ENCODE measurements around the gene DDX20. TPM values are rescaled to one million over a fixed set of nuclear protein-coding genes. Genes with fewer than 3 reads are reported as not detected.

The DDX20 gene
- total RNA-seq, 2 donors from 2014 or later = 15.9 to 33.9 TPM

GRCh38 chr1:111804776-111805175 lies 49.1 kb downstream of the DDX20 start:
- Histone ChIP-seq H3K4me3 (no peak overlapping the region), H3K27ac (no peak overlapping the region), H3K36me3 (no peaks in the 10 kb centered on the region), H3K27me3 (replicated peaks; ENCODE audit: insufficient read depth) (no peaks in the 10 kb centered on the region), H3K4me1 (replicated peaks) (no peaks in the 10 kb centered on the region), H3K9me3 (no peaks in the 10 kb centered on the region)
- intact Hi-C loops (cut with DNase I) = no loop called here
- WGBS = 80% methylated on average over 11 of the region's 11 CpGs
- TF ChIP-seq POLR2A (IDR thresholded peaks at IDR 0.05) = no peak
- no peak for TF ChIP-seq POLR2AphosphoS5 (IDR thresholded peaks at IDR 0.05)
- TF ChIP-seq, protein P1, sequence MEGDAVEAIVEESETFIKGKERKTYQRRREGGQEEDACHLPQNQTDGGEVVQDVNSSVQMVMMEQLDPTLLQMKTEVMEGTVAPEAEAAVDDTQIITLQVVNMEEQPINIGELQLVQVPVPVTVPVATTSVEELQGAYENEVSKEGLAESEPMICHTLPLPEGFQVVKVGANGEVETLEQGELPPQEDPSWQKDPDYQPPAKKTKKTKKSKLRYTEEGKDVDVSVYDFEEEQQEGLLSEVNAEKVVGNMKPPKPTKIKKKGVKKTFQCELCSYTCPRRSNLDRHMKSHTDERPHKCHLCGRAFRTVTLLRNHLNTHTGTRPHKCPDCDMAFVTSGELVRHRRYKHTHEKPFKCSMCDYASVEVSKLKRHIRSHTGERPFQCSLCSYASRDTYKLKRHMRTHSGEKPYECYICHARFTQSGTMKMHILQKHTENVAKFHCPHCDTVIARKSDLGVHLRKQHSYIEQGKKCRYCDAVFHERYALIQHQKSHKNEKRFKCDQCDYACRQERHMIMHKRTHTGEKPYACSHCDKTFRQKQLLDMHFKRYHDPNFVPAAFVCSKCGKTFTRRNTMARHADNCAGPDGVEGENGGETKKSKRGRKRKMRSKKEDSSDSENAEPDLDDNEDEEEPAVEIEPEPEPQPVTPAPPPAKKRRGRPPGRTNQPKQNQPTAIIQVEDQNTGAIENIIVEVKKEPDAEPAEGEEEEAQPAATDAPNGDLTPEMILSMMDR (IDR thresholded peaks at IDR 0.05) = no peak
- DNase-seq (ENCODE audit: low spot score) = no peak

DNA sequence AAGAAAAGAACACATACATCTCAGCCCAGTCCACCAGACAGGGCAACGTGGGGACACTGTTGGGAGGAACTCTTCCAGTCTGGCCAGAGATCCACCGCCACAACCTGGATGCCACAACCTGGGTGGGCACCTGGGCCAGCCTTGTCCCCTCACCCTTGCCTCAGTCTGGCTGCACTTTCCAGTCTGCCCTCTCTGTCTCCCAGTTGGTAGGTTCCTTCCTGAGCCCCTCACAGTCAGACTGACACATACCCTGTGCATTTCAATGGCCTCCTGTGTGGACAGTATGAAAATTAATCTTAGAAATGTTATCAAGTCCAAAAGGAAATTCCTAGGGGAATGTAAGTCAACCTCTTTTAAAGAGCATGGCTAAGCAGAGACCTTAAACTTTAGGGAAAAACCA lies 49.5 kb downstream of the DDX20 start:
- no peaks in the 10 kb centered on the region for H3K9me3 ChIP-seq
- H3K4me3 ChIP-seq = no peak overlapping the region
- TF ChIP-seq, protein P1 (IDR thresholded peaks at IDR 0.05) = no peak
- TF ChIP-seq POLR2A (IDR thresholded peaks at IDR 0.05) (no peak), POLR2AphosphoS5 (IDR thresholded peaks at IDR 0.05) (no peak)
- no peak overlapping the region for H3K27ac ChIP-seq
- 82% methylated on average over 2 of the region's 2 CpGs for WGBS
- no peaks in the 10 kb centered on the region for H3K36me3 ChIP-seq
- no peaks in the 10 kb centered on the region for H3K27me3 ChIP-seq (replicated peaks; ENCODE audit: insufficient read depth)
- intact Hi-C loops (cut with DNase I) = no loop called here
- no peak for DNase-seq (ENCODE audit: low spot score)
- no peaks in the 10 kb centered on the region for H3K4me1 ChIP-seq (replicated peaks)

GRCh38 chr1:111811891-111812290 lies 56.2 kb downstream of the DDX20 start:
- intact Hi-C loops (cut with DNase I) = no loop called here
- no peak for DNase-seq (ENCODE audit: low spot score)
- H3K27ac ChIP-seq = no peak overlapping the region
- H3K36me3 ChIP-seq = no peaks in the 10 kb centered on the region
- H3K4me3 ChIP-seq = no peak overlapping the region
- no peaks in the 10 kb centered on the region for H3K27me3 ChIP-seq (replicated peaks; ENCODE audit: insufficient read depth)
- no peaks in the 10 kb centered on the region for H3K4me1 ChIP-seq (replicated peaks)
- WGBS = 88% methylated on average over 10 of the region's 10 CpGs
- H3K9me3 ChIP-seq = no peaks in the 10 kb centered on the region
- no peak for TF ChIP-seq POLR2A (IDR thresholded peaks at IDR 0.05)
- TF ChIP-seq POLR2AphosphoS5 (IDR thresholded peaks at IDR 0.05) = no peak
- TF ChIP-seq, protein P1 (IDR thresholded peaks at IDR 0.05) = no peak

DNA sequence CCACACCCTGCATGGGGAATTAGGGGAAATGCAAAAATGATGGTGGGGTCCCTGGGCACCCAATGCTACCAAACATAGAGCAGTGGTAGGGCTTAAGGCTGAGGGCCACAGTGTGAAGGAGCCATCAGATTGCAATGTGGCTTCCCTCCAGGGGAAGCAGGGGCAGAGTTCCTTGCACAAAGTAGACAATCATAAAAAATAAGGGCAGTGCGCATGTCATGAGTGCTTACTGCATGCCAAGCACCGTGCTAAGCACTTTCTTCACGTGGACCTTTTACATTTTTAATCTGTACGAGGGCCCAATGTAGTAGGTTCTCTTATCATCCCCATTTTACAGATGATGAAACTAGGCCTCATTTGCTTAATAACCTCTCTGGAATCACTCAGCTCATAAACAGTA lies 56.6 kb downstream of the DDX20 start:
- no peaks in the 10 kb centered on the region for H3K36me3 ChIP-seq
- intact Hi-C loops (cut with DNase I) = no loop called here
- TF ChIP-seq POLR2AphosphoS5 (IDR thresholded peaks at IDR 0.05) (no peak), POLR2A (IDR thresholded peaks at IDR 0.05) (no peak)
- TF ChIP-seq, protein P1 (IDR thresholded peaks at IDR 0.05) = no peak
- H3K27ac ChIP-seq = no peak overlapping the region
- H3K9me3 ChIP-seq = no peaks in the 10 kb centered on the region
- DNase-seq (ENCODE audit: low spot score) = no peak
- no peak overlapping the region for H3K4me3 ChIP-seq
- H3K27me3 ChIP-seq (replicated peaks; ENCODE audit: insufficient read depth) = no peaks in the 10 kb centered on the region
- 96% methylated on average over 4 of the region's 4 CpGs for WGBS
- H3K4me1 ChIP-seq (replicated peaks) = no peaks in the 10 kb centered on the region

GRCh38 chr1:111813440-111814304 lies 58.0 kb downstream of the DDX20 start:
- intact Hi-C loops (cut with DNase I) = no loop called here

More at GRCh38 chr1:111813440-111814304, 58.0 kb downstream of the DDX20 start:
- Histone ChIP-seq H3K4me1 (replicated peaks) (no peaks in the 10 kb centered on the region), H3K4me3 (no peak overlapping the region), H3K27me3 (replicated peaks; ENCODE audit: insufficient read depth) (no peaks in the 10 kb centered on the region), H3K36me3 (no peaks in the 10 kb centered on the region), H3K27ac (no peak overlapping the region), H3K9me3 (no peaks in the 10 kb centered on the region)
- TF ChIP-seq POLR2A (IDR thresholded peaks at IDR 0.05) = no peak
- no peak for TF ChIP-seq POLR2AphosphoS5 (IDR thresholded peaks at IDR 0.05)
- DNase-seq (ENCODE audit: low spot score) = no peak
- WGBS = 78% methylated on average over 16 of the region's 16 CpGs
